ENCODE measurements around the gene SNTB2.
A peak's percentile ranks its signal among the peaks of the same experiment; 100 is the strongest.

The SNTB2 gene

GRCh38 chr16:69327585-69328310 lies 140.8 kb downstream of the SNTB2 start:
- no peak overlapping the region for H2BK120ac ChIP-seq (ENCODE audit: low read depth, low read length)
- no peak overlapping the region for H2BK5ac ChIP-seq (ENCODE audit: low read depth, low read length, poor library complexity, severe bottlenecking)
- H3K9me3 ChIP-seq (ENCODE audit: control insufficient read depth, low read length) = no peaks in the 10 kb centered on the region
- DNase-seq = no peak
- no peak overlapping the region for H3K4ac ChIP-seq (ENCODE audit: low read depth in 1 of 2, low read length in 2 of 2)
- no peak overlapping the region for H2BK15ac ChIP-seq (ENCODE audit: low read depth, poor library complexity, severe bottlenecking)
- H3K4me2 ChIP-seq (ENCODE audit: low read length, poor library complexity, severe bottlenecking) = no peak overlapping the region
- H3K14ac ChIP-seq (ENCODE audit: low read length in 2 of 2) = no peak overlapping the region
- no peaks in the 10 kb centered on the region for H3K27me3 ChIP-seq (ENCODE audit: control insufficient read depth in 1 of 2, insufficient read depth in 1 of 2, low read length in 2 of 2)
- H3K79me1 ChIP-seq (replicated peaks; ENCODE audit: low read length, poor library complexity, severe bottlenecking) = peaks cover 15% of the 10 kb centered on the region
- H3K18ac ChIP-seq (ENCODE audit: low read depth in 1 of 2, low read length in 2 of 2) = no peak overlapping the region
- H2BK12ac ChIP-seq (ENCODE audit: low read length in 2 of 2) = no peak overlapping the region
- H3K23ac ChIP-seq (ENCODE audit: low read length in 2 of 2) = no peak overlapping the region
- 98% methylated on average over 13 of the region's 14 CpGs for WGBS
- no peak overlapping the region for H2AK5ac ChIP-seq (ENCODE audit: low read length, severe bottlenecking)
- H4K91ac ChIP-seq (ENCODE audit: low read length) = no peak overlapping the region
- H3K27ac ChIP-seq (ENCODE audit: low read length, poor library complexity, severe bottlenecking) = no peak overlapping the region
- H3K36me3 ChIP-seq (ENCODE audit: control insufficient read depth in 1 of 2, insufficient read depth in 2 of 2, low read depth in 1 of 2, low read length in 2 of 2) = peaks cover 50 to 70% of the 10 kb centered on the region in 2 experiments
- peaks cover 35% of the 10 kb centered on the region for H3K4me1 ChIP-seq (ENCODE audit: control insufficient read depth, insufficient read depth, low read depth, low read length)
- no peak overlapping the region for H2AFZ ChIP-seq (ENCODE audit: low read depth, low read length)
- H4K8ac ChIP-seq (ENCODE audit: low read length) = no peak overlapping the region
- peak overlapping the region; percentile 36 for H3K9ac ChIP-seq (ENCODE audit: low read length)
- peak overlapping the region in 1 of 2 experiments; percentile 90 for H3K4me3 ChIP-seq (ENCODE audit: insufficient read depth in 1 of 2, low read depth in 1 of 2, low read length in 2 of 2)

- H2BK120ac ChIP-seq (ENCODE audit: low read depth, low read length) = no peak overlapping the region
- H2BK5ac ChIP-seq (ENCODE audit: low read depth, low read length, poor library complexity, severe bottlenecking) = no peak overlapping the region
- peaks cover 32% of the 10 kb centered on the region for H3K4me1 ChIP-seq (ENCODE audit: control insufficient read depth, insufficient read depth, low read depth, low read length)
- H3K27me3 ChIP-seq (ENCODE audit: control insufficient read depth in 1 of 2, insufficient read depth in 1 of 2, low read length in 2 of 2) = no peaks in the 10 kb centered on the region
- no peak overlapping the region for H2BK12ac ChIP-seq (ENCODE audit: low read length in 2 of 2)
- no peak overlapping the region for H3K14ac ChIP-seq (ENCODE audit: low read length in 2 of 2)
- no peaks in the 10 kb centered on the region for H3K9me3 ChIP-seq (ENCODE audit: control insufficient read depth, low read length)
- no peak overlapping the region for H3K23ac ChIP-seq (ENCODE audit: low read length in 2 of 2)
- H2AK5ac ChIP-seq (ENCODE audit: low read length, severe bottlenecking) = no peak overlapping the region
- 78% methylated on average over 10 of the region's 10 CpGs for WGBS
- no peak overlapping the region for H2BK15ac ChIP-seq (ENCODE audit: low read depth, poor library complexity, severe bottlenecking)
- H2AFZ ChIP-seq (ENCODE audit: low read depth, low read length) = no peak overlapping the region
- peak overlapping the region in 1 of 2 experiments; percentile 90 for H3K4me3 ChIP-seq (ENCODE audit: insufficient read depth in 1 of 2, low read depth in 1 of 2, low read length in 2 of 2)
- H4K8ac ChIP-seq (ENCODE audit: low read length) = no peak overlapping the region
- peak overlapping the region; percentile 87 for H3K4me2 ChIP-seq (ENCODE audit: low read length, poor library complexity, severe bottlenecking)
- peaks cover 43 to 72% of the 10 kb centered on the region in 2 experiments for H3K36me3 ChIP-seq (ENCODE audit: control insufficient read depth in 1 of 2, insufficient read depth in 2 of 2, low read depth in 1 of 2, low read length in 2 of 2)
- no peak overlapping the region for H3K18ac ChIP-seq (ENCODE audit: low read depth in 1 of 2, low read length in 2 of 2)
- no peak overlapping the region for H3K4ac ChIP-seq (ENCODE audit: low read depth in 1 of 2, low read length in 2 of 2)
- H4K91ac ChIP-seq (ENCODE audit: low read length) = no peak overlapping the region
- H3K79me1 ChIP-seq (replicated peaks; ENCODE audit: low read length, poor library complexity, severe bottlenecking) = peaks cover 14% of the 10 kb centered on the region
- peak overlapping the region; percentile 2 for H3K27ac ChIP-seq (ENCODE audit: low read length, poor library complexity, severe bottlenecking)
- peak overlapping the region; percentile 93 for H3K9ac ChIP-seq (ENCODE audit: low read length)
- DNase-seq = no peak
Measured at GRCh38 chr16:69328854-69329316, 141.9 kb downstream of the SNTB2 start.

GRCh38 chr16:69329369-69330285 lies 142.7 kb downstream of the SNTB2 start:
- Histone ChIP-seq H3K9ac (ENCODE audit: low read length) (peak overlapping the region; percentile 93), H3K4me3 (ENCODE audit: insufficient read depth in 1 of 2, low read depth in 1 of 2, low read length in 2 of 2) (peak overlapping the region; percentile 90 to 95), H2AFZ (ENCODE audit: low read depth, low read length) (peak overlapping the region; percentile 96), H3K14ac (ENCODE audit: low read length in 2 of 2) (peak overlapping the region in 1 of 2 experiments; percentile 85), H2BK5ac (ENCODE audit: low read depth, low read length, poor library complexity, severe bottlenecking) (no peak overlapping the region), H3K18ac (ENCODE audit: low read depth in 1 of 2, low read length in 2 of 2) (peak overlapping the region; percentile 60 to 92), H2BK12ac (ENCODE audit: low read length in 2 of 2) (peak overlapping the region in 1 of 2 experiments; percentile 2), H3K27ac (ENCODE audit: low read length, poor library complexity, severe bottlenecking) (no peak overlapping the region), H2BK15ac (ENCODE audit: low read depth, poor library complexity, severe bottlenecking) (peak overlapping the region; percentile 52), H3K36me3 (ENCODE audit: control insufficient read depth in 1 of 2, insufficient read depth in 2 of 2, low read depth in 1 of 2, low read length in 2 of 2) (peaks cover 43 to 72% of the 10 kb centered on the region in 2 experiments), H3K23ac (ENCODE audit: low read length in 2 of 2) (peak overlapping the region; percentile 10 to 20), H3K4me1 (ENCODE audit: control insufficient read depth, insufficient read depth, low read depth, low read length) (peaks cover 27% of the 10 kb centered on the region), H3K79me1 (replicated peaks; ENCODE audit: low read length, poor library complexity, severe bottlenecking) (peaks cover 17% of the 10 kb centered on the region), H3K27me3 (ENCODE audit: control insufficient read depth in 1 of 2, insufficient read depth in 1 of 2, low read length in 2 of 2) (no peaks in the 10 kb centered on the region), H2BK120ac (ENCODE audit: low read depth, low read length) (peak overlapping the region; percentile 11), H3K4me2 (ENCODE audit: low read length, poor library complexity, severe bottlenecking) (peak overlapping the region; percentile 87), H2AK5ac (ENCODE audit: low read length, severe bottlenecking) (no peak overlapping the region), H4K8ac (ENCODE audit: low read length) (peak overlapping the region; percentile 82), H3K4ac (ENCODE audit: low read depth in 1 of 2, low read length in 2 of 2) (peak overlapping the region; percentile 73 to 90), H4K91ac (ENCODE audit: low read length) (peak overlapping the region; percentile 57), H3K9me3 (ENCODE audit: control insufficient read depth, low read length) (no peaks in the 10 kb centered on the region)
- peak; percentile 36 for DNase-seq
- WGBS = 8% methylated on average over 65 of the region's 77 CpGs
